Measurements from ENCODE around the gene SLC22A23.

DNA sequence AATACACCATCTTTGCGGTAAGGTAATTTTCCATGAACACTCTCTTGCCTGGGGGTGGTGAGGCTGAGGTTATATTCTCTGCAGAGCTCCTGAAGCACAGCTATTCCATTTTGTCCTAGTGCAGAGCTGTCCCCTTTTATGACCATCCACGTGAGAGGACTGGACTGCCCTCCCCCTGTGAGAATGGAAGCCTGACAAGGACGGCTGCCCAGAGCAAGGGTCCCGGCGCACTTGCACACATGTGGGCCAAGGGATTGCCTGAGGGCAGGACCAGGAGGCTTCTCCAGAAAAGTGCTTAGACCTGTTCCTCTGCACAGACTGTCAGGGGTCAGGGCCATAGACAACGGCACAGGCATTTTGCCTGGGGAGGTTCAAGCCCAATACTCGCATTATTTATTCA lies 48.2 kb downstream of the SLC22A23 start:
- TF ChIP-seq, protein P1, sequence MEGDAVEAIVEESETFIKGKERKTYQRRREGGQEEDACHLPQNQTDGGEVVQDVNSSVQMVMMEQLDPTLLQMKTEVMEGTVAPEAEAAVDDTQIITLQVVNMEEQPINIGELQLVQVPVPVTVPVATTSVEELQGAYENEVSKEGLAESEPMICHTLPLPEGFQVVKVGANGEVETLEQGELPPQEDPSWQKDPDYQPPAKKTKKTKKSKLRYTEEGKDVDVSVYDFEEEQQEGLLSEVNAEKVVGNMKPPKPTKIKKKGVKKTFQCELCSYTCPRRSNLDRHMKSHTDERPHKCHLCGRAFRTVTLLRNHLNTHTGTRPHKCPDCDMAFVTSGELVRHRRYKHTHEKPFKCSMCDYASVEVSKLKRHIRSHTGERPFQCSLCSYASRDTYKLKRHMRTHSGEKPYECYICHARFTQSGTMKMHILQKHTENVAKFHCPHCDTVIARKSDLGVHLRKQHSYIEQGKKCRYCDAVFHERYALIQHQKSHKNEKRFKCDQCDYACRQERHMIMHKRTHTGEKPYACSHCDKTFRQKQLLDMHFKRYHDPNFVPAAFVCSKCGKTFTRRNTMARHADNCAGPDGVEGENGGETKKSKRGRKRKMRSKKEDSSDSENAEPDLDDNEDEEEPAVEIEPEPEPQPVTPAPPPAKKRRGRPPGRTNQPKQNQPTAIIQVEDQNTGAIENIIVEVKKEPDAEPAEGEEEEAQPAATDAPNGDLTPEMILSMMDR (IDR thresholded peaks at IDR 0.05; ENCODE audit: insufficient read depth, low read depth, low read length) = no peak
- TF ChIP-seq EZH2 (IDR thresholded peaks at IDR 0.05; ENCODE audit: insufficient read depth, low read length) = no peak
